H1 (cell line): Measurements from ENCODE around the gene RAP2B. TPM values are rescaled to one million over a fixed set of nuclear protein-coding genes. Genes with fewer than 3 reads are reported as not detected.

Experiments
- CTCF ChIA-PET: fragments of 300-600 bp; sonication (Branson Sonifier 250); formaldehyde crosslinking; loops from one replicate; lab custom pipeline; 2021; ENCODE audit not compliant: partially characterized antibody; lab: Charles Lee
- POLR2A ChIA-PET: fragments of 300-600 bp; sonication (Branson Sonifier 250); formaldehyde crosslinking; loops from one replicate; lab custom pipeline; 2021; ENCODE audit warnings: inconsistent platforms; ENCODE audit not compliant: partially characterized antibody; lab: Charles Lee
- DNase-seq, 2 experiments: peaks; one replicate each; pipeline versions ENCODE4 v3.0.0 to v3.0.0-alpha.2; 2010 to 2022; ENCODE audit warnings: low spot score in 2 of 2, low read depth in 1 of 2, mixed read lengths in 1 of 2
- FAIRE-seq: peaks from 2 replicates; lab custom pipeline; 2011; peaks lifted over from hg19 to GRCh38; lab: Jason Lieb, UNC
- H2AFZ ChIP-seq: 2 replicates; pipeline ENCODE4 v1.8.1; 2012; ENCODE audit warnings: low read length, inconsistent platforms
- H2AK5ac ChIP-seq: 2 replicates; pipeline ENCODE4 v1.6.1; 2013; ENCODE audit warnings: low read depth, low read length
- H2BK120ac ChIP-seq: replicated peaks from 2 replicates; pipeline ENCODE3; 2013; ENCODE audit warnings: low read depth, low read length, inconsistent platforms
- H2BK12ac ChIP-seq: 2 replicates; pipeline ENCODE4 v1.6.1; 2013; ENCODE audit warnings: low read depth, low read length
- H2BK15ac ChIP-seq: 2 replicates; pipeline ENCODE4 v1.6.1; 2013; ENCODE audit warnings: low read length
- H2BK20ac ChIP-seq: 2 replicates; pipeline ENCODE4 v1.6.1; 2013; ENCODE audit warnings: low read length
- H2BK5ac ChIP-seq: 2 replicates; pipeline ENCODE4 v1.6.1; 2013; ENCODE audit warnings: low read depth, low read length
- H3K14ac ChIP-seq: 2 replicates; pipeline ENCODE4 v1.6.1; 2013; ENCODE audit warnings: inconsistent platforms; ENCODE audit not compliant: insufficient read length
- H3K18ac ChIP-seq: 2 replicates; pipeline ENCODE4 v1.6.1; 2013; ENCODE audit warnings: low read length; ENCODE audit errors: extremely low read depth
- H3K23ac ChIP-seq: 2 replicates; pipeline ENCODE4 v1.6.1; 2013; ENCODE audit warnings: inconsistent platforms; ENCODE audit not compliant: insufficient read length
- H3K23me2 ChIP-seq: 2 replicates; pipeline ENCODE4 v1.6.1; 2013; ENCODE audit warnings: low read depth, low read length
- H3K27ac ChIP-seq: 2 replicates; pipeline ENCODE4 v1.6.1; 2011; ENCODE audit warnings: low read depth, low read length, inconsistent platforms
- H3K27me3 ChIP-seq, 4 experiments: replicated peaks in 1 of 4; 1 replicate in 1 of 4; 2 replicates in 3 of 4; pipeline versions ENCODE4 v1.6.1 to v1.8.1; 2011 to 2013; ENCODE audit warnings: low read length in 3 of 4, mild to moderate bottlenecking in 3 of 4, inconsistent platforms in 2 of 4, mixed read lengths in 2 of 4, moderate library complexity in 1 of 4; ENCODE audit not compliant: control insufficient read depth in 3 of 4, insufficient read depth in 3 of 4; ENCODE audit errors: extremely low read depth in 1 of 4
- H3K36me3 ChIP-seq, 4 experiments: 2 replicates each; pipeline versions ENCODE4 v1.6.1 to v1.8.1; 2011 to 2013; ENCODE audit warnings: mild to moderate bottlenecking in 4 of 4, low read length in 3 of 4, moderate library complexity in 2 of 4, control low read depth in 1 of 4, inconsistent platforms in 1 of 4; ENCODE audit not compliant: insufficient read depth in 4 of 4, control insufficient read depth in 2 of 4
- H3K4ac ChIP-seq: replicated peaks from 2 replicates; pipeline ENCODE3; 2013; ENCODE audit warnings: low read length, low read depth, mixed read lengths, inconsistent platforms; ENCODE audit not compliant: insufficient read length
- H3K4me1 ChIP-seq, 4 experiments: replicated peaks in 1 of 4; 1 replicate in 1 of 4; 2 replicates in 3 of 4; pipeline versions ENCODE4 v1.6.1 to v1.8.1; 2011 to 2013; ENCODE audit warnings: low read length in 3 of 4, inconsistent platforms in 2 of 4, mixed read lengths in 1 of 4; ENCODE audit not compliant: insufficient read depth in 4 of 4, control insufficient read depth in 3 of 4
- H3K4me2 ChIP-seq, 2 experiments: 2 replicates each; pipeline versions ENCODE4 v1.6.1 to v1.8.1; 2011 to 2013; ENCODE audit warnings: low read depth in 2 of 2, low read length in 2 of 2, control low read depth in 1 of 2, inconsistent platforms in 1 of 2, mild to moderate bottlenecking in 1 of 2; ENCODE audit not compliant: insufficient read depth in 1 of 2
- H3K4me3 ChIP-seq, 4 experiments: fragments of 200-600, 300-600 bp in 1 of 4; sonication (generic), shearing (Covaris generic), sonication (Bioruptor Twin) in 1 of 4; 2 replicates each; pipeline versions ENCODE4 v1.5.1 to v1.8.1; 2011 to 2016; ENCODE audit warnings: low read length in 4 of 4, low read depth in 3 of 4, control low read depth in 2 of 4, inconsistent platforms in 2 of 4, mild to moderate bottlenecking in 2 of 4, mixed read lengths in 1 of 4, moderate library complexity in 1 of 4; ENCODE audit not compliant: insufficient read depth in 2 of 4; ENCODE audit errors: extremely low read depth in 1 of 4
- H3K56ac ChIP-seq: replicated peaks from 2 replicates; pipeline ENCODE3; 2013; ENCODE audit warnings: low read depth, mild to moderate bottlenecking, mixed read lengths, low read length, inconsistent platforms; ENCODE audit not compliant: insufficient read length
- H3K79me1 ChIP-seq: 2 replicates; pipeline ENCODE4 v1.6.1; 2013; ENCODE audit warnings: low read depth, low read length, control low read depth
- H3K79me2 ChIP-seq, 2 experiments: 2 replicates each; pipeline versions ENCODE4 v1.6.1 to v1.8.1; 2012 to 2013; ENCODE audit warnings: low read length in 2 of 2, mild to moderate bottlenecking in 2 of 2, inconsistent platforms in 1 of 2; ENCODE audit not compliant: insufficient read depth in 2 of 2, control insufficient read depth in 1 of 2
- H3K9ac ChIP-seq, 4 experiments: replicated peaks in 1 of 4; 1 replicate in 1 of 4; 2 replicates in 3 of 4; pipeline versions ENCODE4 v1.6.1 to v1.8.1; 2011 to 2013; ENCODE audit warnings: low read depth in 3 of 4, low read length in 3 of 4, control low read depth in 2 of 4, mild to moderate bottlenecking in 2 of 4, moderate library complexity in 2 of 4, inconsistent platforms in 1 of 4; ENCODE audit errors: extremely low read depth in 1 of 4
- H3K9me3 ChIP-seq, 2 experiments: 2 replicates each; pipeline versions ENCODE4 v1.6.1 to v1.8.1; 2012 to 2013; ENCODE audit warnings: mild to moderate bottlenecking in 2 of 2, moderate library complexity in 2 of 2, control low read depth in 1 of 2, inconsistent platforms in 1 of 2, low read depth in 1 of 2, low read length in 1 of 2, mixed read lengths in 1 of 2; ENCODE audit not compliant: insufficient read depth in 2 of 2
- H4K20me1 ChIP-seq, 2 experiments: replicated peaks in 1 of 2; 2 replicates each; pipeline versions ENCODE3 to v1.8.1; 2011 to 2013; ENCODE audit warnings: inconsistent platforms in 2 of 2, low read length in 2 of 2, mild to moderate bottlenecking in 1 of 2; ENCODE audit not compliant: insufficient read depth in 2 of 2, control insufficient read depth in 1 of 2
- H4K5ac ChIP-seq: 2 replicates; pipeline ENCODE4 v1.6.1; 2013; ENCODE audit warnings: low read length, low read depth, mixed read lengths, inconsistent platforms; ENCODE audit not compliant: insufficient read length
- H4K8ac ChIP-seq: 2 replicates; pipeline ENCODE4 v1.8.0; 2013; ENCODE audit warnings: mild to moderate bottlenecking, moderate library complexity, low read length, inconsistent platforms; ENCODE audit not compliant: insufficient read depth; ENCODE audit errors: extremely low read depth
- H4K91ac ChIP-seq: replicated peaks from 2 replicates; pipeline ENCODE3; 2013; ENCODE audit warnings: low read length, mixed read lengths, inconsistent platforms; ENCODE audit not compliant: insufficient read length
- GTF2F1 ChIP-seq: IDR thresholded peaks from 2 replicates; pipeline ENCODE4 v1.6.1; 2012; ENCODE audit warnings: low read depth, low read length, improper control_type of control experiment, borderline replicate concordance
- SIX5 ChIP-seq: IDR thresholded peaks from 2 replicates; pipeline ENCODE4 v1.6.1; 2011; ENCODE audit warnings: mild to moderate bottlenecking, low read depth, low read length
- ZNF274 ChIP-seq: IDR thresholded peaks from 2 replicates; pipeline ENCODE4 v1.7.0; 2012; ENCODE audit warnings: low read length, borderline replicate concordance; ENCODE audit errors: extremely low read depth
- WGBS, 2 experiments: shearing (Covaris generic) in 1 of 2; methylation state at CpG; one replicate each; pipeline versions ENCODE4 v1.1.6 to v1.1.7; 2013 to 2015; ENCODE audit warnings: low lambda C conversion rate in 2 of 2, mixed read lengths in 2 of 2, inconsistent platforms in 1 of 2, low coverage in 1 of 2, missing lambda C conversion rate in 1 of 2; ENCODE audit not compliant: insufficient replicate concordance in 2 of 2, insufficient coverage in 1 of 2, insufficient read length in 1 of 2; ENCODE audit errors: extremely low coverage in 1 of 2, missing lambda C conversion rate in 1 of 2; 5-methylcytosine and 5-hydroxymethylcytosine counted together
- polyA plus RNA-seq, 7 experiments: library from polyadenylated mRNA; depleted of rRNA in 3 of 7; stranded (reverse) in 5 of 7; unstranded in 2 of 7; fragments of >200 nt in 5 of 7; fragments of 200-250 nt in 2 of 7; gene quantifications; 1 replicate in 5 of 7; 2 replicates in 1 of 7; 4 replicates in 1 of 7; pipeline versions ENCODE4 v1.2.1 to v1.2.3, GENCODE V29; 2011 to 2013; ENCODE audit warnings: missing spikeins in 2 of 7, mixed read lengths in 2 of 7
- total RNA-seq: library from RNA; stranded (reverse); fragmentation: NEBNext Ultra II Directional; extraction: Animal tissue kit (Norgen Biotek cat#: 25700); gene quantifications from 2 replicates; pipeline ENCODE4 v1.2.1, GENCODE V29; 2021
- TF ChIP-seq, protein P1 (sequence below): IDR thresholded peaks from 2 replicates; pipeline ENCODE4 v1.6.1; 2011; ENCODE audit warnings: low read length, improper control_type of control experiment
- TF ChIP-seq, protein P2 (sequence below), 3 experiments: IDR thresholded peaks; 1 replicate in 2 of 3; 2 replicates in 1 of 3; pipeline versions ENCODE4 v1.5.1 to v1.6.1; 2011; ENCODE audit warnings: low read length in 3 of 3, mild to moderate bottlenecking in 3 of 3, inconsistent platforms in 2 of 3, low read depth in 1 of 3, moderate library complexity in 1 of 3; ENCODE audit not compliant: insufficient read depth in 1 of 3; ENCODE audit errors: control extremely low read depth in 1 of 3

The RAP2B gene
- total and polyA plus RNA-seq, 2 of the 8 experiments (the other 6 are each of a cell fraction or from before 2014, with no cell fraction given) = 7.5 to 20.3 TPM

DNA sequence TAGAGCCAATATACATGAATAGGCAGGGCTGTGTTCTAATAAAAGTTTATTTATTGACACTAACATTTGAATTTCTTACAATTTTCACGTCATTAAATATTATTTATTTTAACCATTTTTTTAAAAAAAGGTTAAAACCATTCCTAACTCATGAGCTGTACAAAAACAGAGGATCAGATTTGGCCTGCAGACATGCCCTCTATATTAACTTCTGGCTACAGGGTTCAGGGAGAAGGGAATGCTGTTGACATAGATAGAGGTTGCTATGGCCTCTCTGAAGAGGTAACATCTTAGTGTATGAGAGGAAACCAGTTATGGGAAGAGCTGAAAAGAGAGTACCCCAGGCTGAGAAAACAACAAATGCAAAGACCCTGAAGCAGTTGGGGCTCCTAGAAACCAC, 19.1 kb upstream of the RAP2B start:
- no peaks in the 10 kb centered on the region for H4K20me1 ChIP-seq
- no peak overlapping the region for H2AFZ ChIP-seq
- H3K9me3 ChIP-seq = no peaks in the 10 kb centered on the region
- DNase-seq (no peak), FAIRE-seq (no peak)
- H3K9ac ChIP-seq = no peak overlapping the region
- H3K23ac ChIP-seq = no peak overlapping the region
- no peaks in the 10 kb centered on the region for H3K79me1 ChIP-seq
- H3K4ac ChIP-seq = no peak overlapping the region
- H4K8ac ChIP-seq = no peak overlapping the region
- H2BK5ac ChIP-seq = no peak overlapping the region
- ChIA-PET CTCF (no interaction called here), POLR2A (no interaction called here)
- H2BK120ac ChIP-seq = no peak overlapping the region
- no peak overlapping the region for H3K27ac ChIP-seq
- no peak overlapping the region for H2BK12ac ChIP-seq
- no peak overlapping the region for H4K5ac ChIP-seq
- H4K91ac ChIP-seq = no peak overlapping the region
- H3K4me3 ChIP-seq = no peak overlapping the region
- H3K36me3 ChIP-seq = no peaks in the 10 kb centered on the region
- 88% methylated on average over 1 of the region's 1 CpG; no CpG with 5 or more reads in 1 of the 2 experiments for WGBS, 2 experiments
- no peak overlapping the region for H3K18ac ChIP-seq
- no peaks in the 10 kb centered on the region for H3K79me2 ChIP-seq
- H2BK20ac ChIP-seq = no peak overlapping the region
- no peak overlapping the region for H3K56ac ChIP-seq
- no peak overlapping the region for H3K4me2 ChIP-seq
- no peak overlapping the region for H2BK15ac ChIP-seq
- no peaks in the 10 kb centered on the region for H3K4me1 ChIP-seq
- no peaks in the 10 kb centered on the region for H3K23me2 ChIP-seq
- H2AK5ac ChIP-seq = no peak overlapping the region
- H3K14ac ChIP-seq = no peak overlapping the region
- H3K27me3 ChIP-seq = no peaks in the 10 kb centered on the region
- TF ChIP-seq SIX5 (no peak), GTF2F1 (no peak), ZNF274 (no peak)
- TF ChIP-seq, protein P1, sequence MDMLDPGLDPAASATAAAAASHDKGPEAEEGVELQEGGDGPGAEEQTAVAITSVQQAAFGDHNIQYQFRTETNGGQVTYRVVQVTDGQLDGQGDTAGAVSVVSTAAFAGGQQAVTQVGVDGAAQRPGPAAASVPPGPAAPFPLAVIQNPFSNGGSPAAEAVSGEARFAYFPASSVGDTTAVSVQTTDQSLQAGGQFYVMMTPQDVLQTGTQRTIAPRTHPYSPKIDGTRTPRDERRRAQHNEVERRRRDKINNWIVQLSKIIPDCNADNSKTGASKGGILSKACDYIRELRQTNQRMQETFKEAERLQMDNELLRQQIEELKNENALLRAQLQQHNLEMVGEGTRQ = no peak
- TF ChIP-seq, protein P2, sequence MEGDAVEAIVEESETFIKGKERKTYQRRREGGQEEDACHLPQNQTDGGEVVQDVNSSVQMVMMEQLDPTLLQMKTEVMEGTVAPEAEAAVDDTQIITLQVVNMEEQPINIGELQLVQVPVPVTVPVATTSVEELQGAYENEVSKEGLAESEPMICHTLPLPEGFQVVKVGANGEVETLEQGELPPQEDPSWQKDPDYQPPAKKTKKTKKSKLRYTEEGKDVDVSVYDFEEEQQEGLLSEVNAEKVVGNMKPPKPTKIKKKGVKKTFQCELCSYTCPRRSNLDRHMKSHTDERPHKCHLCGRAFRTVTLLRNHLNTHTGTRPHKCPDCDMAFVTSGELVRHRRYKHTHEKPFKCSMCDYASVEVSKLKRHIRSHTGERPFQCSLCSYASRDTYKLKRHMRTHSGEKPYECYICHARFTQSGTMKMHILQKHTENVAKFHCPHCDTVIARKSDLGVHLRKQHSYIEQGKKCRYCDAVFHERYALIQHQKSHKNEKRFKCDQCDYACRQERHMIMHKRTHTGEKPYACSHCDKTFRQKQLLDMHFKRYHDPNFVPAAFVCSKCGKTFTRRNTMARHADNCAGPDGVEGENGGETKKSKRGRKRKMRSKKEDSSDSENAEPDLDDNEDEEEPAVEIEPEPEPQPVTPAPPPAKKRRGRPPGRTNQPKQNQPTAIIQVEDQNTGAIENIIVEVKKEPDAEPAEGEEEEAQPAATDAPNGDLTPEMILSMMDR (IDR thresholded peaks at IDR 0.05; ENCODE audit: control extremely low read depth in 1 of 3, insufficient read depth in 1 of 3, low read depth in 1 of 3, low read length in 3 of 3) = no peak
